RKO (cell line): ENCODE data around the gene CACFD1.

Experiments
- DNase-seq: peaks from one replicate; pipeline ENCODE4 v3.0.0-alpha.2; 2016; ENCODE audit warnings: low spot score

The CACFD1 gene

DNA sequence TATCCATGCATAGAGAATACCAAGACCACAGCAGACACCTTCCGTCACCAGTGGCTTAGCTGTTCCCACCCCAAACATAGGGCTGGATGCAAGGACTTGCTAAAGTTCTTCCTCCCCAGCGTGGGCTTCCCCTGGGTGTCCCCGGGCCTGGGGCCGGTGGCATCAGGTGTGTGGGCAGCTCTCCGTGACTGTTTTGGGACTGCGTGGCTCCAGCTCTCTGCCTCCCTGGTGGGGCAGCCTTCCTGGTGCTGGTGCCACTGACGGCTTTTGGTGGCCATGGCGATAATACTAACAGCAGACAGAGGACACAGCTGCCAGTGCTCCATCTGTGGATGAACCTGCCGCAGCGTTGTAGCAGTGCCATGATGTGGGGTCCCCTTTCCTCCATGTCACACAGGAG is 4.9 kb downstream of the CACFD1 start:
- no peak for DNase-seq

DNA sequence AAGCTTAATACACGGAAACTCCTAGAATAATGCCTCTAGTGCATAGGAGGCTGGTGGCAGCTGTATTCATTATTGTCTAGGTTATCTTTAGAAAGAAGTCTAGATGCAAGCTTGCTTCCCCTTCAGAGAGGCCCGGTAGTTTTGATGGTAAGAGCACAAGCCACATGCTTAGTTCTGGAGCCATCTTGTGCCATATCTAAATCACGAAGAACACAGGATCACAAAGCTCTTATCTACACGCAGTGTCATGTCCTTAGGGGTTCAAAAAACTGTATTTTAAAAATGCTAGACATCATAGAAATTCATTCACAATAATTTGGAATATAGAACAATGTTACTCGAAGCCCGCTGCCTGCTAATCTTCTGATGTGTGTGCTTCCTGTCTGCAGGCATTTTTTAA is 6.2 kb downstream of the CACFD1 start:
- DNase-seq = no peak

DNA sequence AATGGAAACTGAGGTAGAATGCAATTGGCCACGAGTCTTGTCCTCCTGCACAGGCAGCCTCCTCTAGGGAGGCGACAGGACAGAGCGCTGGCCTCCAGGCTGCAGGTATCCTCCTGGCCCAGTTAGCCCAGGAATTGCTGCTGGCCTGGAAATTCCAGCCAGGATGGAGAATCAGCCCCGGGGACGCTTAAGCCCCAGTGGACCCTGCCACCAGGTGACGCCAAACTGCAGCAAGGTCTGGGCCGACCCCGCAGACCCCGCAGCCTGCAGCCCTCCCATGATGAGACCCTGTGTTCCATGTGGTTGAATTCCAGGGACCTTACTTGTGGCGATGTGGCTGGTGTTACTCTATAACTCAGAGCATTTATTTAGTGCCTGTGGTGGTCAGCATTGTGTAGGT is 7.3 kb downstream of the CACFD1 start:
- no peak for DNase-seq

DNA sequence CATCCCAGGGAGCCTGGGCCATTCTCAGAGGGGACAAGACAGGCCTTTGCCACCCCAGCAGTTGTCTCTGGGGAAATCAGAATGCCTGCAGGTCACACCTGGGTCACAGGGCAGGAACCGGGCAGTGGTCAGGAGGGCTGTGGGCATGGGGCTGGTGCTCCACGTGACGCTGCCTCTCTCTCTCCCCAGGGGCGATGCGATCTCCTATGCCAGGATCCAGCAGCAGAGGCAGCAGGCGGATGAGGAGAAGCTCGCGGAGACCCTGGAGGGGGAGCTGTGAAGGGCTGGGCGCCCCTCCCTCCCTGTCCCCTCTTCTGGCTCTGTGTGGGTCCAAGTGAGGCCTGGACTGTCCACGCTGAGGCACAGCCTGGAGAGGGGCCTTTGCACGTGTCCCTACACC is 8.6 kb downstream of the CACFD1 start:
- no peak for DNase-seq

DNA sequence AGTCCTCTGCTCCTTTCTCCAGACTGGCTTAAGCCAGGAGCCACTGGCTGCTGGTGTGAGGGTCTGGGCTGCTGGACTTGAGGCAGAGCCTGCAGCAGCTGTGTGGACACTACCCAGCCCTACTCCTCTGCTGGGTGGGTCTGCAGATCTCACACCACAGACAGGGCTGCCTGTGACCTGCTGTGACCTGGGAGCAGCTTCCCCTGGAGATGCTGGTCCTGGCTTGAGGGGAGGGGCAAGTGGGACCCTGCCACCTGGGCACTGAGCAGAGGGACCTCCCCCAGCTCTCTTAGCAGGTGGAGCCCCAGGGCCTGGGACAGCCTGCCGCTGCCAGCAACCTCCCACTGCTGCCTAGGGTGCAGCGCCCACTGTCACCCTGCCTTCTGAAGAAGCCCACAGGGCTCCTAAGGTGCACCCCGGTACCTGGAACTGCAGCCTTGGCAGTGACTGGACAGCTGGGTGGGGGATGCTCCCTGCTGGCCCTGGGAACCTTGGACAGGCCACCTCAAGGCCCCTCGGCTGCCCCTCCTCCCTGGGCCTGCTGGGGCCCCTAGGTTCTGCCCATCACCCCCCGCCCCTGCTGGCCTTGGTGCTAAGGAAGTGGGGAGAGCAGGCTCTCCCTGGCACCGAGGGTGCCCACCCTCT is 9.1 kb downstream of the CACFD1 start:
- no peak for DNase-seq

DNA sequence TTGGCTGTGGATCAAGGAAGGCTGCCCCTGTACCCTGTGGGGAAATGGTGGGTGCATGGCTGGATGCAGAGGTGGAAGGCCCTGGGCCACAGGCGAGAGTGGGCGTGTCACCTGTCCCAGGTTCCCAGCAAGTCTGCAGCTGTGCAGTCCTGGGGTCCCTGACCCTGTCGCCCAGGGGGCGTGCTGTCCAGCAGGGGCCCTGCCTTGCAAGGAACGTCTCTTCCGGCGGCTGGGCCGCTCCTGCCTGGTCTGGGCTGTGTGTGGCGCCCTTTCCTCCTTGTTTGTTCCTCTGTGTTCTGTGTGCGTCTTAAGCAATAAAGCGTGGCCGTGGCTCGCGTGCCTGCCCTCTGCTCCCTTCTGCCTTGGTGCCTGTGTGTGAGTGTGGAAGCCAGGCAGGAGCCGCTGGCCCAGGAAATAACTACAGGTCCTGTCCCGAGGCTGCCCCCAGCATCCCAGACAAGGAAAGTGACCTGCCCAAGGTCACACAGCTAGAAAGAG is 10.7 kb downstream of the CACFD1 start:
- DNase-seq = no peak

DNA sequence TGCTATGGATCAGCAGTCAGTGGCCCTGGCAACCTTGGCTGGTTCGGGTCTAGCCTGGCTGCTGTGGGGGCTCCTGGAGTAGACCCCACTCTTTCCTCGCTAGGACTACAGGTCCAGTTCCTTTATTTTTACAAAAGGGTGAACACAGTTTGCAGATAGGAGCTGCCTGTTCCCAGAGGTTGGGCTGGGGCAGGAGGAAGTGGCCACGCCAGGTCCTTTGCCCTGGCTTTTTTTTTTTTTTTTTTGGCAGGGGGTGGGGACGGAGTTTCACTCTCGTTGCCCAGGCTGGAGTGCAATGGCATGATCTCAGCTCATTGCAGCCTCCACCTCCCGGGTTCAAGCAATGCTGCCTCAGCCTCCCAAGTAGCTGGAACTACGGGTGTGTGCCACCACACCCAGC is 11.2 kb downstream of the CACFD1 start:
- DNase-seq = no peak

DNA sequence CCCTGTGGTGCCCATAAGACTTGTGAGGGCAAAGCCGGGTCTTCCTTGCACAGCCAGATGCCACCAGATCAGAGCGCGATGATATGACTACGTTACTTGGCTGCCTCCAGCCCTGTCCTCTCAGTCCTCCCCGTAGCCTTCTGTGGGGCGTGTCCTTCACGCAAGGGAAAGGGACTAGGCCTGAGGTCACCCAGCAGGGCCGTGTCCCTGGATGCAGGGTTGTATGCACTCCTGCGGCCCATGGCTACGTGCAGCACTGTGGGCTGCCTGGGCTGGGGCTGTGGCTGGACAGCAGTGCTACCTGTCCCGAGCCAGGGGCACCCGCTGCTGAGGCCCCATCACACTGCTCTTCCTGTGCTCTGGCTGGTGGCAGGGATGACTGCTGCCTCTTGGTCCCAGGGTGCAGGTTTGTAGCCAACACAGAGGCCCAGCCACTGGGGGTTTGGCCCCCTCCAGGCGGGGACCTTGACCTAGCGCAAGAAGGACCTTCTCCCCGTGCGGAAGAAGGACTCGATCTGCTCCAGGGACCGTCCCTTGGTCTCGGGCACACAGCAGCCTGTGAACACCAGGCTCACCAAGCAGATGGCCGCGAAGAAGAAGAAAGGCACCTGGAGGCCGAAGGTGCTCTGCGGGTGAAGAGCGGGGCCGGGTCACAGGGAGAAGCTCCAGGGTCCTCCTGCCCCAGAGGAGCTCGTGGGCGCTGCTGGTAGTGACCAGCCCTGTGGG is 11.9 kb downstream of the CACFD1 start:
- no peak for DNase-seq

DNA sequence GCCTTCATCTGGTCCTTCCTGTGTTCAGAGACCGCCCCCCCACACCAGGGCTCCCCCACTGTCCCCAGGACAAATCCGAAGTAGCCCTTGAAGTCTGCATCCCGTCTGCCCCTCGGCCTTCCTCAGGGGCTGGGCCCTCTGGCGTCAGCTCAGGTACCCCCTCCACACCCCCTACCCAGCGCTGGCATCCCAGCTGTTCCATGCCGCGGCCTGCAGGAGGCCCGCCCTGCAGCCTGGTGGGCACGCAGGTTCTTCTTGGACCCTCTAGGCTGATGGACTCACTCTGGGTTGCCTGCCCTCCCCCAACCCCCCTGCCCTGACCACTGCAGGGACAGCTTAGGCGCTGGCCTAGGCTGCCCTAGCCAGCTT is 12.5 kb downstream of the CACFD1 start:
- DNase-seq = no peak

DNA sequence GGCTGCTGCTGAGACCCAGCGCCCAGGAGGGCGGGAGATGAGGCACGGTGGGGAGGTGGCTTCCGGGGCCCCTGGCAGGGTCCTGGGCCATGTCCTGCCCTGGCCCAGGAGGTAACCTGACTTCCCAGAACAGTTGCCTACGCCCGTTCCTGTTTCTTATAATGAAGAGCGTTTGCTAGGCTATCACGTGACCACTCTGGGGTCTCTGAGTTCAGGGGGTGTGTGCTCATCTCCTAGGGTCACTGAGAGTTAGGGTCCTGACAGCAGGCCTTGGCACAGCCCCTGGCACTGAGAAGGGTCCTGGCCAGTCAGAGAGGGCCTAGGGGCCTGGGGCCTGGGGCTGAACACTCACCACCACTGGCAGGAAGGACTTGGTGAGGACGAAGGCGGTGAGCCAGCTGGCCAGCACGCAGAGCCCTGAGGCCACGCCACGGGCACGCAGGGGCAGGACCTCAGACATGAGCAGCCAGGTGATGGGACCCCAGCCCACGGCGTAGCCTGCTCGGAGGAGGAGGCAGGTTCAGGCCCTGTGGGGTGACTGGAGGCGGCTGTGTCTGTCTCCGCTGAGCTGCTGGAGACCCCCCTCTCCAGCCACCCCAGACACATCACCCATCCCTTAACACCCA is 13.1 kb downstream of the CACFD1 start:
- no peak for DNase-seq

DNA sequence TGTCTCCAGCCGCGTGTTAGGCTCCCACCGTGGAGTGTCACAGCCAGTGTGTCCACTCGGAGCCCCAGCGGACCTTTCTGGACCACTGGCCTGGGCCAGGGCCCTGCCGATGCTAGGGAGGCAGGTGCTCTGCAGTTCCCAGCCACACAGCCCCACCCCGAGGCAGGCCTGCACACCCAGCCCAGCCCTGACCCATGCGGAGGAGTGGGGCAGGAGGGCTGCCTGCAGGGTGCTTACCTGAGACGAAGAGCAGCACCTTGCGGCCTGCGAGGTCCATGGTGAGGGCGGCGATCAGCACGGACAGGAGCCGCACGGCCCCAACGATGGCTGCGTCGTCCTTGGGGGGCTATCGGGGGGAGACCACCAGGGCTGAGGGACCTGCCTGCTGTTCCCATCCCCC is 14.0 kb downstream of the CACFD1 start:
- no peak for DNase-seq

DNA sequence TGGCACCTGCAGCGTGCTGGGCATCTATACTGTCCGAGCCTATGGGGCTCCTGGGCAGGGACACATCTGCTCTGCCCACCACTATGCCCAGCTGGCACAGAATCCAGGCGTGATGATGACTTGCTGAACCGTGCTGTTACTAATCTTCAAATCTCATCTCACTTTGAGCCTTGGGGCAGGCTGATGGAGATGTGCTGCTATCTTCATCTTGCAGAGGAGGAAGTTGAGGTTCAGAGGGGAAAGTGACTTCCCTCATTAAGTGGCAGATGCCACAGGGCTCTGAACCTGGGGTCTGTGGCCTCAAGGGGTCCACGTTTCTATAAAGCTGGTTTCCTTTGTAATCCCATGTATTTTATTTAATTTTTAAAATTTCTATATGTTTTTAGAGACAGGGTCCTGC is 14.4 kb downstream of the CACFD1 start:
- no peak for DNase-seq

DNA sequence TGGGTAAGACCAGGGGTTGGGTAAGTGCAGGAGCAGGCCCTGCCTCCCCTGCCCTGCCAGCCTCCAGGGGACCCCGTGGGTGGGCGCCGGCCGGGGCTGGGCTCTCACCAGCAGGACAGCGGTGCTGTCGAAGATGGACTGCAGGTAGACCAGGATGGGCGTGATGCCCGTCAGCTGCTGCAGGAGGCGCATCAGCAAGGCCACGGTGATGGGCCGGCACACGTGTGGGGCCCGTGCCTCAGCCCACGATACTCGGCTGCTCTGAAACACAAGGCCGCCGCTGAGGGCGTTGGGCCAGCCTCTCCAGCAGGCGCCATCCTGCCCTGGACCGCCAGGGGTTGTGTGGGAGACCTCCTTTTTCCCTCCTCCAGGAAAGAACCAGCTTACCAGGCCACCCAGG is 15.1 kb downstream of the CACFD1 start:
- DNase-seq = no peak

DNA sequence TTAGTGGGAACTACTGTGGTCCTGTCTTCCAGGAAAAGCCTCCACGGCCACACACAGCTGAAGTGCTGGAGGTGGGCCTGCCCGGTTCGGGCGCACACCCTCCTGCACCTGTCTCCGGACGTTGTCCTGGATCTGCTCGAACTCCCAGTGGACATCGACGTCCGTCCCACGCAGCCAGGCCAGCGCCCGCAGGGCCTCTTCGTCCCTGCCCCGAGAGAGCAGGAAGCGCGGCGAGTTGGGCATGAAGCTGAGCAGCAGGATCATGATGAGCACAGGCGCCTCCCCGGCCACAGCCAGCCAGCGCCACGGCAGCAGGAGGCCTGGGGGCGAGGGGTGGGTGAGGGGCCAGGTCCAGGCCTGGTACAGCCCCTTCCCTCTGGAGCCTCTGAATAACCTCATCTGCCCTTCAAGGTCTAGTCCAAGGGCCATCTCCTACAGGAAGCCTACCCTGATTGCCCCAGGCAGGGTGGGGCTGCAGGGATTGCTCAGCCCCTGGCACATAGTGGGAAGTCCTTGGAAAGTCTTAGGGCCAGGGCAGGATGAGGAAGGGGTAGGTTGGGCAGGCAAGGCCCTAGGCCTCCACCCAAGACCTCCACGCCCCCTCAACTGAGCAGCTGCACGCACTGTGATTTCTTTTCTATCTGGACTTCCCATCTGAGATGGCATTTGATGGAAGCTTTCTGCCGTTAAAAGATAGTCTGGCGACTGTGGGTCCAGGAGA is 15.7 kb downstream of the CACFD1 start:
- DNase-seq = no peak

DNA sequence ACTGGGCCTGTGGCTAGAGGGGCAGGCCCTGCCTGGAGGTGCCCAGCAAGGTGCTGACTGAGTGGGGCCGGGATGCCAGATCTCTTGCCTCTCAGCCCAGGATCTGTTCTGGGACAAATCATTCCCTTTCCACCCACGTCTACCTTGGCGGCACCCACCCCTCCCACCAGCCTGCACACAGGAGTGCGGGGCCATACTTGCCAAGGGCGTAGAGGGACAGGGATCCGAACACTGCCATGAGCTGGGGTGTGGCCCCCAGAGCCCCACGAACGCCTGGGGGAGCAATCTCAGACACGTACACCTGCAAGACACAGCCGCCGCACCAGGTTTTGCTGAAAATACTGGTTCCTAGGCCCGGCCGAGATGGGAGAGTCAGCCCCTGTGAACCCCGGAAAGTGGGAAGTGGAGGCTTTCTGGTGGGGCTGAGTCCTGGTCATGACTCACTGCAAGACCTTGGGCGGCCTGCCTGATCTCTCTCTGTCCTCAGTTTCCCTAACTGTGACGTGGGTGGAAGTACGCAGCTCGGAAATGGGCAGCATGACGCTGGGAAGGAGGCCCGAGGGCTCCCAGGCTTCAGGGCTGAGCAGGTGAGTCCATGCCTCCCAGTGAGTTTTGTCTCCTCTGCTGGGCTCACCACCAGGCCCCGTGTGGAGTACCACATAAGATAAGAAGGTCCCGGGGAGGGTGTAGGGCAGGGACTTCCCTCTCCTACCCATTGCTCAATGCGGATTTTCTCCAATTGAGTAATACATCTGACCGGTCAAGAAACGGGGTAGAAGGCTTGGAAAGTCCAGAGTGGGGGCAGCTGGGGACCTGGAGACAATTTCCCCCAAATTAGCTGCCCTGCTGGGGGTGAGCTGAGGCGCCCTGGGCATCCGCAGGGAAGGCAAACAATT is 16.5 kb downstream of the CACFD1 start:
- no peak for DNase-seq

DNA sequence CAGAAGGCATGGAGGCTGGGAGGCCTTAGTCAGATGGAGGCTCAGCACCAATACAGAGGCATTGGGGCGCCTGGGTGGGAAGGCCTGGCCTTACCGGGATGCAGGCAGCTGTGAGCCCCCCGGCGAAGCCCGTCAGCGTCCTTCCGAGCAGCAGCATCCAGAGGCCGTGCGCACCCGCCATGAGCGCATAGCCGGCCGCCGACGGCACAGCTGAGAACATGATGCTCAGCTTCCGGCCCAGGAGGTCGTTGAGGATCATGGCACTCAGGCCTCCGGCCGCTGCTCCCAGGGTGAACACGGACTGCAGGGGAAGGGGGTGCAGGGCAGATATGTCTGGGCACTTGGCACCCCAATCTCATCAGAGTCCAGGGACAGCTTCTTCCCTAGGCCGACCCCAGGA is 17.2 kb downstream of the CACFD1 start:
- DNase-seq = no peak

DNA sequence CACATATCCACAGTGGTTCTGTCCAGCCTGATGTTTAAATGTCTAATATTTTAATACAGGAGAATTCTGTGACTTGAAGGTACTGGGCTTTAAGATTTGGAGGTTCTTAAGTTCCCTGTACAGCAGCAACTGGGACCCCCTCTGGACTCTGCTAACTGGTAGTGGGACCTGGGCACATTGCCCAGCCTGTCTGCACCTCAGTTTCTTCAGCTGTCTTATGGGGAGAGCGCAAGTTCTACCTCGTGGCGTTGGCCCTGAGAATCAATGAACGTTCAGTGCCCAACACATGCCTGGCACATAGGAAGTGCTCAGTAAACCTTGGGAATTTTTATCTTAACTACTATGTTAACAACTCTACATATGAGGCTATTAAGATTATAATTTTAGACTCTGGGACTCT is 17.7 kb downstream of the CACFD1 start:
- no peak for DNase-seq

DNA sequence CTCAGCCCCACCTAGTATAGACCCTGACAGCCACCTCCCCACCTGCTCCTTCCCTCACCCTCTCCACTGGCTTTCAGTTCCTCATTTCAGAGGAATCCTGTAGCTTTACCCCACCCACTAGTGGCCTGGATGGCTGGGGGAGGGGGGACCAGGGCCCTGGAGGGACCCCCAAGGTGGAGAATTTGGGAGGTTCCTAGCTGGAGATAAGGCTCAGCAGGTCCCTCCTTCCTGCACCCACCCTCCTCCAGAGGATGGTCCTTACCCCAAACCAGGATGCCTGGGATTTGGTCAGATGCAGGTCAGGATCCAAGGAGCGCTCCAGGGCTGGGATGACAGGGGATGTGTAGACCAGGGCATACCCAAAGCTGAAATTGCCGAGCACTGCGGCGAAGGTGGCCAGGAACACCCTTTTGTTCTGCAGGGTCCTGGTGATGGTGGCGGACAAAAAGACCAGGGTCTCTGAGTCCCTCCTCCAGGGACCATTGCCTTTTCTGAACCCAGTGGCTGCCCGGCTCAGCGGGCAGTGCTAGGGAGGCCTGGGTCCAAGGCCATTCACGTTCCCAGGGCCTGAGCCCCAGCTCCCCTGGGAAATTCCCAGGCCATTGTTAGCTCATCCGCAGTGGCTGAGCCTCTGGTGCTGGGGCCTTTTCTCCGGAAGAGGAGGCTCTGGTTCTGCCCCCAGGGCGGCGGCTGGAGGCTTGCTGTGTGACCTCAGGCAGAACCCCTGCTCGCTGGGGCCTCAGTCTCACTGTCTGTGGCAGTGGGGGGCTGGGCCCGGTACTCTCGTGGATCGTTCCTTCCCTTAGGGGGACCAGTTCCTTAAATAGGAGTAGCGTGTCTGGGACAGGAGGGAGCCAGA is 18.4 kb downstream of the CACFD1 start:
- peak; percentile 67 for DNase-seq

DNA sequence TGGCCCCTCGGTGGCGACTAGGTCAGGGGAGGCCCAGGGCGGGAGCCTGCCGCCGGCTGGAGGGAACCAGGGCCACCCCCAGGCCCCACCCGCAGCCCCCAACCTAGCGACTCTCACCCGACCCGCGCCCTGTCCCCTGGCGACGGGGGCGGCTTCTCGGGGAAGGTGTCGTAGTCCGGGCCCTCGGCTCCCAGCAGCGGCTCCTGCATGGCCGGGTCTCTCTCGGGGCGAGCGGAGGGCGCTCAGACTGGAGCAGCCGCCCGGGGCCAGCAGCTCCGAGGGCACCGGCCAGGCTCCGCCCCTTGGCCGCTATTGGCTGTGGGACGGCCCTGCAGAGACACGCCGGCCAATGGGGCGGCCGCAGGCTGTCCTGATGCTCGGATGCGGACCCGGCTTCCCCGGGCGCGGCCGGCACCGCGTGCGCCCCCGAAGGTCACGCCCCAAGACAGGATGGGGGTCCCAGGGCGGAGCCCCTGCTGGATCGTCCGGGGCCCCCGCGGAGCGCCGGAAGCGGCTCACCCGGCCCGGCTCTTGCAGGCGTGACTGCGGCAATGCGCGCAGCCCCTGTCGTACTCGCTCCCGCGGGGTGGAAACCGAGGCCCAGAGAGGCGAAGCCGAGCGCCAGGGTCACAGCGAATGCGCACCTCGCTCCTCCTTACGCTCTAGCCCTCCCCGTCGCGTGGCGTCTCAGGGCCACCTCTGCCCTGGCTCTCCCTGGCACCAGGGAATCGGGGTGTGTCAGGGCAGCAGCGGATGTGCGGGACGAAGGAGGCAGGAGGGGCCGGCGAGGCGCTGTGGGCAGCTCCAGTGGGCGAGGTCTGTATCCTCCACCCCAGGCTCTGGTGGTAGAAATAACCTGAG is 19.3 kb downstream of the CACFD1 start, which contains the start of gene SLC2A6:
TSS of gene SLC2A6 (minus strand) at position 249 of the 861 bp plus-strand sequence. CDS start at position 209, 40 bp downstream.
- DNase-seq = peak; percentile 94

DNA sequence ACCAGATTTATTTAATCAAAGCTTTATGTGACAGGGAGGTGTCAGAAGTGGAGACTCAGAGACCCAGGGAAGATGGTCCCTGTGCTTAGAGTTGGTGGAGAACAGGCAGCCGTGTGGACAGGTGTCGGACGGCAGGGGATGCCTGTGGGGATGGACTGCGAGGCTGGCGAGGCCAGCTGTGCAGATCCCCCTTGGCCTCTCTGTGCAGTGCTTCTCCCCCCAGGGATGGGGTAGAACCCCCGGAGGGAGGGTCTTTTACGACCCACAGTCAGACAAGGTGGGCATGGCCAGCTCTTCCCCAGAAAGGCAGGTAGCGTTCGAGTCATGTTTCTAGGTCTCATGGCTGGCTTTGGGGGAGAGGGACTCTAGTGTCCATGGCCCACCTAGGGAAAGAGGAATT is 23.8 kb downstream of the CACFD1 start:
- DNase-seq = no peak
